ENCODE data around the gene GHRHR. TPM values are rescaled to one million over a fixed set of nuclear protein-coding genes. Genes with fewer than 3 reads are reported as not detected.
A peak's percentile ranks its signal among the peaks of the same experiment; 100 is the strongest.

Gene GHRHR
- total and polyA plus RNA-seq, 4 donors, result 0.38 to 0.77 (median 0.77) TPM; not detected in 1

- Histone ChIP-seq H3K9me3 (ENCODE audit: control insufficient read depth in 4 of 4, insufficient read depth in 3 of 4, low read length in 3 of 4) (no peaks in the 10 kb centered on the region), H3K4me3 (no peak overlapping the region), H3K4me1 (ENCODE audit: control insufficient read depth in 5 of 5, insufficient read depth in 5 of 5, low read length in 5 of 5) (peaks cover 0 to 33% (median 16%) of the 10 kb centered on the region in 5 donors), H3K9ac (ENCODE audit: insufficient read depth in 1 of 2, low read length in 2 of 2) (no peak overlapping the region), H3K36me3 (ENCODE audit: control insufficient read depth in 4 of 4, insufficient read depth in 4 of 4, low read length in 4 of 4) (peaks cover 0 to 3% (median 0%) of the 10 kb centered on the region in 4 donors), H3K27ac (ENCODE audit: low read depth in 1 of 2, low read length in 1 of 2) (peak overlapping the region; percentile 17 to 44), H3K27me3 (ENCODE audit: control insufficient read depth in 3 of 3, insufficient read depth in 3 of 3, low read length in 2 of 3) (no peaks in the 10 kb centered on the region)
- ATAC-seq (ENCODE audit: insufficient read depth, low FRiP score), result no peak
- no peak for DNase-seq
- TF ChIP-seq, protein P1, sequence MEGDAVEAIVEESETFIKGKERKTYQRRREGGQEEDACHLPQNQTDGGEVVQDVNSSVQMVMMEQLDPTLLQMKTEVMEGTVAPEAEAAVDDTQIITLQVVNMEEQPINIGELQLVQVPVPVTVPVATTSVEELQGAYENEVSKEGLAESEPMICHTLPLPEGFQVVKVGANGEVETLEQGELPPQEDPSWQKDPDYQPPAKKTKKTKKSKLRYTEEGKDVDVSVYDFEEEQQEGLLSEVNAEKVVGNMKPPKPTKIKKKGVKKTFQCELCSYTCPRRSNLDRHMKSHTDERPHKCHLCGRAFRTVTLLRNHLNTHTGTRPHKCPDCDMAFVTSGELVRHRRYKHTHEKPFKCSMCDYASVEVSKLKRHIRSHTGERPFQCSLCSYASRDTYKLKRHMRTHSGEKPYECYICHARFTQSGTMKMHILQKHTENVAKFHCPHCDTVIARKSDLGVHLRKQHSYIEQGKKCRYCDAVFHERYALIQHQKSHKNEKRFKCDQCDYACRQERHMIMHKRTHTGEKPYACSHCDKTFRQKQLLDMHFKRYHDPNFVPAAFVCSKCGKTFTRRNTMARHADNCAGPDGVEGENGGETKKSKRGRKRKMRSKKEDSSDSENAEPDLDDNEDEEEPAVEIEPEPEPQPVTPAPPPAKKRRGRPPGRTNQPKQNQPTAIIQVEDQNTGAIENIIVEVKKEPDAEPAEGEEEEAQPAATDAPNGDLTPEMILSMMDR (IDR thresholded peaks at IDR 0.05; ENCODE audit: control extremely low read depth, extremely low read depth), result no peak
- 78 to 84% methylated on average over 4 of the region's 4 CpGs for WGBS, 2 donors
Measured at GRCh38 chr7:30917216-30917893, 46.4 kb upstream of the GHRHR start.

- H3K27ac ChIP-seq (ENCODE audit: low read depth in 1 of 2, low read length in 1 of 2), result peak overlapping the region; percentile 50 to 58
- peaks cover 0 to 12% (median 0%) of the 10 kb centered on the region in 4 donors for H3K36me3 ChIP-seq (ENCODE audit: control insufficient read depth in 4 of 4, insufficient read depth in 4 of 4, low read length in 4 of 4)
- H3K27me3 ChIP-seq (ENCODE audit: control insufficient read depth in 3 of 3, insufficient read depth in 3 of 3, low read length in 2 of 3), result no peaks in the 10 kb centered on the region
- no peak overlapping the region for H3K9ac ChIP-seq (ENCODE audit: insufficient read depth in 1 of 2, low read length in 2 of 2)
- DNase-seq, result peak in 1 of 3 donors; percentile 7
- TF ChIP-seq, protein P1 (IDR thresholded peaks at IDR 0.05; ENCODE audit: control extremely low read depth, extremely low read depth), result no peak
- ATAC-seq (ENCODE audit: insufficient read depth, low FRiP score), result no peak
- H3K4me3 ChIP-seq, result no peak overlapping the region
- H3K4me1 ChIP-seq (ENCODE audit: control insufficient read depth in 5 of 5, insufficient read depth in 5 of 5, low read length in 5 of 5), result peaks cover 0 to 36% (median 16%) of the 10 kb centered on the region in 5 donors
- WGBS, 2 donors, result 89 to 94% methylated on average over 4 of the region's 4 CpGs
- H3K9me3 ChIP-seq (ENCODE audit: control insufficient read depth in 4 of 4, insufficient read depth in 3 of 4, low read length in 3 of 4), result no peaks in the 10 kb centered on the region
Measured at GRCh38 chr7:30918676-30919075, 45.1 kb upstream of the GHRHR start.

DNA sequence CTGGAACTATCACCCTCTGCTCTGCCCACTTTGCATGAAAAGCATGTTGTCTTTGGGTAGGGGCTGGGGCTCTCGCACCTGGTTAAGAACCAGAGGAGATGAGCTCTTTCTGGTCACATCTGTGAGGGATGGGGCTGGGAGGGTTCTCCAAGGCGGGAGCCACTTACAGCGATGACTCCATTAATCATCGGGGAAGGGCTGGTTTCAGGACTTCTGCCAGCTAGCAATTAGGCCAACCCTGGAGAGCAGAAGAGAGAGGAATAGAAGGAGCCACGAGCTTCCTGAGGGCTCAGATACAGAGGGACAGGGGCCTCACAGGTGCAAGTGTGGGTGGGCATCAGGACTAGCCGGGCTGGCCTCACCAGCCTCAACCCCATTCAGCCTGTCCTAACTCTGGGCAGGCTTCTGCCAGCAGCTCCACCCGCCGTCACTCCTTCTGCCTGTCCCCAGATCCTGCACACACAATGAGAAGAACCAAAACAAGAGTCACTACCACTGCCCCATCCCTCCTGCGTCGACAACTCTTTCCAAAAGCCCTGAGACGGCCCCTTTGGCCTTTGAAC lies 43.7 kb upstream of the GHRHR start:
- DNase-seq (peak in 1 of 3 donors; percentile 11), ATAC-seq (ENCODE audit: insufficient read depth, low FRiP score) (no peak)
- Histone ChIP-seq H3K9ac (ENCODE audit: insufficient read depth in 1 of 2, low read length in 2 of 2) (no peak overlapping the region), H3K27ac (ENCODE audit: low read depth in 1 of 2, low read length in 1 of 2) (peak overlapping the region; percentile 59 to 71), H3K36me3 (ENCODE audit: control insufficient read depth in 4 of 4, insufficient read depth in 4 of 4, low read length in 4 of 4) (peaks cover 0 to 20% (median 2%) of the 10 kb centered on the region in 4 donors), H3K9me3 (ENCODE audit: control insufficient read depth in 4 of 4, insufficient read depth in 3 of 4, low read length in 3 of 4) (no peaks in the 10 kb centered on the region), H3K27me3 (ENCODE audit: control insufficient read depth in 3 of 3, insufficient read depth in 3 of 3, low read length in 2 of 3) (no peaks in the 10 kb centered on the region), H3K4me3 (no peak overlapping the region), H3K4me1 (ENCODE audit: control insufficient read depth in 5 of 5, insufficient read depth in 5 of 5, low read length in 5 of 5) (peaks cover 0 to 36% (median 11%) of the 10 kb centered on the region in 5 donors)
- TF ChIP-seq, protein P1 (IDR thresholded peaks at IDR 0.05; ENCODE audit: control extremely low read depth, extremely low read depth), result no peak
- WGBS, 2 donors, result 59 to 74% methylated on average over 11 of the region's 11 CpGs

Data from lung (tissue), 12 donors.